Measurements from ENCODE around the gene CHI3L2. TPM values are rescaled to one million over a fixed set of nuclear protein-coding genes. Genes with fewer than 3 reads are reported as not detected.

The CHI3L2 gene
- total and polyA plus RNA-seq, 2 of the 4 experiments (the other 2 are of a cell fraction): 0.18 to 0.19 TPM

GRCh38 chr1:111271464-111271801 lies 43.9 kb downstream of the CHI3L2 start:
- Histone ChIP-seq H3K9me3 (ENCODE audit: control insufficient read depth, insufficient read depth, low read length) (peaks cover 2% of the 10 kb centered on the region; the same call in 1 of the 2 replicates), H3K4me2 (ENCODE audit: low read depth, low read length) (no peak overlapping the region), H3K9me1 (ENCODE audit: insufficient read depth, low read length) (no peaks in the 10 kb centered on the region), H3K9ac (ENCODE audit: low read depth, low read length) (no peak overlapping the region), H3K27me3 (ENCODE audit: control insufficient read depth, insufficient read depth, low read length) (peaks cover 25% of the 10 kb centered on the region), H4K8ac (ENCODE audit: low read depth in 2 of 2, low read length in 2 of 2) (no peak overlapping the region), H3K79me1 (ENCODE audit: low read depth in 1 of 2, low read length in 2 of 2) (no peaks in the 10 kb centered on the region), H3K4me1 (ENCODE audit: control insufficient read depth, insufficient read depth, low read length) (no peaks in the 10 kb centered on the region), H3K36me3 (ENCODE audit: control insufficient read depth, insufficient read depth, low read length) (no peaks in the 10 kb centered on the region), H2AFZ (replicated peaks; ENCODE audit: low read length, poor library complexity) (no peak overlapping the region), H4K5ac (ENCODE audit: low read depth, low read length) (no peak overlapping the region), H3K18ac (ENCODE audit: low read depth, low read length) (no peak overlapping the region), H3K27ac (ENCODE audit: insufficient read depth, low read length) (no peak overlapping the region), H2BK120ac (ENCODE audit: low read depth, low read length) (no peak overlapping the region), H2BK20ac (ENCODE audit: low read depth, low read length) (no peak overlapping the region), H3K23ac (ENCODE audit: low read depth, low read length) (no peak overlapping the region), H4K91ac (ENCODE audit: insufficient read depth, low read depth, low read length) (no peak overlapping the region), H2AK9ac (replicated peaks; ENCODE audit: low read depth, low read length, poor library complexity) (no peak overlapping the region), H4K20me1 (ENCODE audit: insufficient read depth, low read length) (no peaks in the 10 kb centered on the region), H2BK15ac (ENCODE audit: low read depth, low read length) (no peak overlapping the region), H3K56ac (ENCODE audit: extremely low read depth, insufficient read depth, low read length) (no peak overlapping the region), H2BK5ac (ENCODE audit: low read depth, low read length, poor library complexity, severe bottlenecking) (no peak overlapping the region), H3K4ac (ENCODE audit: low read depth, low read length) (no peak overlapping the region), H3K4me3 (ENCODE audit: insufficient read depth, low read depth, low read length) (no peak overlapping the region), H3K14ac (replicated peaks; ENCODE audit: low read depth, low read length) (no peak overlapping the region), H2AK5ac (ENCODE audit: low read depth, low read length) (no peak overlapping the region)
- intact Hi-C loops (cut with micrococcal nuclease): no loop called here
- in situ Hi-C loops (cut with MboI; ENCODE audit: low sequenced_read_pairs): no loop called here
- 8% methylated on average over 5 of the region's 16 CpGs; no CpG with 5 or more reads in 1 of the 2 experiments for WGBS, 2 experiments (ENCODE audit: extremely low coverage in 2 of 2, insufficient read length in 1 of 2)
- no TSS peak for BruUV-seq (replicated peaks)
- dilution Hi-C loops (cut with HindIII; ENCODE audit: low sequenced_read_pairs, unreplicated experiment): no loop called here
- ChIA-PET POLR2A (ENCODE audit: unreplicated experiment) (no interaction called here), CTCF (no interaction called here)
- ATAC-seq (ENCODE audit: low read depth) (no peak), DNase-seq (no peak)
- no peak for TF ChIP-seq RCOR1 (IDR thresholded peaks at IDR 0.05; ENCODE audit: insufficient replicate concordance, low read length)
- no peak for TF ChIP-seq CTCF (conservative IDR thresholded peaks at IDR 0.05; ENCODE audit: low read depth, low read length)
- TF ChIP-seq POLR2A (IDR thresholded peaks at IDR 0.05; ENCODE audit: low read depth, low read length): no peak
- no peak for TF ChIP-seq NFE2L2 (IDR thresholded peaks at IDR 0.05; ENCODE audit: low read depth, low read length)
- no peak for TF ChIP-seq MXI1 (IDR thresholded peaks at IDR 0.05; ENCODE audit: borderline replicate concordance, low read depth, low read length)
- no peak for TF ChIP-seq FOS (IDR thresholded peaks at IDR 0.05; ENCODE audit: low read depth, low read length)
- TF ChIP-seq BHLHE40 (IDR thresholded peaks at IDR 0.05; ENCODE audit: low read depth, low read length): no peak
- TF ChIP-seq RFX5 (IDR thresholded peaks at IDR 0.05; ENCODE audit: low read depth, low read length): no peak
- TF ChIP-seq SMC3 (IDR thresholded peaks at IDR 0.05; ENCODE audit: low read depth, low read length): no peak
- no peak for TF ChIP-seq ELK1 (IDR thresholded peaks at IDR 0.05; ENCODE audit: borderline replicate concordance, low read depth, low read length)
- TF ChIP-seq MAZ (IDR thresholded peaks at IDR 0.05; ENCODE audit: borderline replicate concordance, low read depth, low read length): no peak
- TF ChIP-seq RAD21 (IDR thresholded peaks at IDR 0.05; ENCODE audit: low read length): no peak
- no peak for TF ChIP-seq CHD1 (IDR thresholded peaks at IDR 0.05; ENCODE audit: low read depth, low read length)
- no peak for TF ChIP-seq MAFK (IDR thresholded peaks at IDR 0.05; ENCODE audit: low read depth, low read length)
- TF ChIP-seq CEBPB (IDR thresholded peaks at IDR 0.05; ENCODE audit: low read depth, low read length): no peak
- no peak for TF ChIP-seq USF2 (IDR thresholded peaks at IDR 0.05; ENCODE audit: low read depth, low read length)
